ENCODE measurements around the gene MTA1. TPM values are rescaled to one million over a fixed set of nuclear protein-coding genes. Genes with fewer than 3 reads are reported as not detected.

Gene MTA1
- total and polyA plus RNA-seq, 12 donors, result 11.8 to 270 (median 59.5) TPM

DNA sequence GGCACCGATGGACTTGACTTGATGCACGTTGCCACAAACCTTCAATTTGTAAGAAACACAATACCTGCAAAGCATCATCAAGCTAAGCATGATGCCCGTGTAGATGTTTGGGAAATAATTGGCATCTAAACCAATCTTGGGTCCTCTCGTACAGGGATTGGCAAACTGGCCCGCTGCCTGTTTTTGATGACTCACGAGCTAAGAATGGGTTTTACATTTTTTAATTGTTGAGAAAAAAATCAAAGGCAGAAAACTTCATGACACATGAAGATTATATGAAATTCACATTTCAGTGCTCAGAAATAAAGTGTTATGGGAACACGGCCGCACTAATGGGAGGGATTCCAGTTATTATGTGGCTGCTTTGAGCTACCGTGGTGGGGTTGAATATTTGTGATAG, 10.9 kb downstream of the MTA1 start:
- H3K9me3 ChIP-seq (replicated peaks in 1 of 3), result no peaks in the 10 kb centered on the region
- TF ChIP-seq CTCF (IDR thresholded peaks at IDR 0.05), result no peak
- TF ChIP-seq POLR2A (IDR thresholded peaks at IDR 0.05), result no peak
- peak overlapping the region in 3 of 5 donors; percentile 11 to 63 (median 34) for H3K27ac ChIP-seq
- intact Hi-C loops (cut with DNase I), result no loop called here
- H3K4me1 ChIP-seq (replicated peaks in 1 of 2), result peaks cover 0 to 13% of the 10 kb centered on the region in 2 donors
- no peak overlapping the region for H3K4me3 ChIP-seq
- H3K36me3 ChIP-seq (replicated peaks in 1 of 2), result no peaks in the 10 kb centered on the region
- WGBS, 4 donors, result 44 to 55% (median 51%) methylated on average over 9 of the region's 9 CpGs
- DNase-seq, result peak; percentile 63 to 90 (median 85)
- H3K27me3 ChIP-seq, result no peaks in the 10 kb centered on the region

- no peak for DNase-seq
- peaks cover 0 to 13% of the 10 kb centered on the region in 2 donors for H3K4me1 ChIP-seq (replicated peaks in 1 of 2)
- 92 to 100% (median 97%) methylated on average over 1 of the region's 1 CpG for WGBS, 4 donors
- H3K4me3 ChIP-seq, result no peak overlapping the region
- no peak for TF ChIP-seq CTCF (IDR thresholded peaks at IDR 0.05)
- no peak for TF ChIP-seq POLR2A (IDR thresholded peaks at IDR 0.05)
- peak overlapping the region in 2 of 5 donors; percentile 11 to 63 for H3K27ac ChIP-seq
- no peaks in the 10 kb centered on the region for H3K27me3 ChIP-seq
- H3K36me3 ChIP-seq (replicated peaks in 1 of 2), result no peaks in the 10 kb centered on the region
- H3K9me3 ChIP-seq (replicated peaks in 1 of 3), result no peaks in the 10 kb centered on the region
- intact Hi-C loops (cut with DNase I), result no loop called here
These were observed 11.6 kb downstream of the MTA1 start for GRCh38 chr14:105431256-105431655.

DNA sequence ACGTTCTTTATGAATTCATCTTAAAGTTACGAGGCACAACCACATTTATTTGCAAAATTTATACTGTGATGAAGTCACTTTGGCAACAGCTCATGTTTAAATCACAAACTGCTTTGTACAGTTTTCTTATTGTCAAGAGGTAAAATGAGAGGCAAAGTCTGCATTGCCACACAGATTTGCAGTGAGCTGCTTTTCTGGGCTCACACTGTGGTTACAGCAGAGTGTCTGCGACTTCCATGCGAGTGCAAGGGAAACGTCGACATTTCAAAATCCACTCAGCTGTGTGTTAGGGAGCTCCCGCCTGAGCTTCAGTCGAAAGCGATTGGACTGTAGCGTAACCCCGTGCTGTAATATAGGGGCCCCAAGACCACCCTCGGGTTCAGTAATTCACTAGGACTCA, 13.0 kb downstream of the MTA1 start:
- Histone ChIP-seq H3K4me1 (replicated peaks in 1 of 2) (peaks cover 0 to 13% of the 10 kb centered on the region in 2 donors), H3K27me3 (no peaks in the 10 kb centered on the region), H3K36me3 (replicated peaks in 1 of 2) (no peaks in the 10 kb centered on the region), H3K9me3 (replicated peaks in 1 of 3) (no peaks in the 10 kb centered on the region), H3K4me3 (no peak overlapping the region), H3K27ac (no peak overlapping the region)
- no peak for DNase-seq
- 90 to 96% (median 94%) methylated on average over 12 of the region's 12 CpGs for WGBS, 4 donors
- intact Hi-C loops (cut with DNase I), result no loop called here
- no peak for TF ChIP-seq CTCF (IDR thresholded peaks at IDR 0.05)
- no peak for TF ChIP-seq POLR2A (IDR thresholded peaks at IDR 0.05)

DNA sequence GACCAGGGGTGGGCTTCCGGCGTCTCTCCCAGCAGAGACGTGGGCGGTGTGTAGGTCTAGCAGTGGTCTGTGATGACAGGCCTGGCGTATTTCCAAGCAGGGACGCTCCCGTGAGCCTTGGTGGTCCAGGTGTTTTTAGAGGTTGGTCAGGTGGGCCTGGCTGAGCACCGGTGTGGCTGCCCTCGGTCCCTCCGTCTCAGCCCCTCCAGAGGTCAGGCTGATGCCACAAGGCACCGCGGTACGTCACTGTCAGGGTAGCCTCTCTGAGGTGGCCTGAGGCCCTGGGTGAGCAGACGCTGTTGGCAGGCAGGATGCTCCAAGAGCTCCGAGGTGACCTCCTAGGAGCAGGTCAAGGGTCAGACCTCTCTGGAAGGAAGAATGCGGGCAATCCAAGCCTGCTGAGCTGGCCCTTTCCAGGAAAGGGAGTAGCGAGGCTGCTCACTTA, 13.6 kb downstream of the MTA1 start:
- 82 to 86% (median 83%) methylated on average over 7 to 17 of the region's 17 CpGs for WGBS, 4 donors
- Histone ChIP-seq H3K4me3 (no peak overlapping the region), H3K27me3 (no peaks in the 10 kb centered on the region), H3K36me3 (replicated peaks in 1 of 2) (no peaks in the 10 kb centered on the region), H3K4me1 (replicated peaks in 1 of 2) (peaks cover 0 to 13% of the 10 kb centered on the region in 2 donors), H3K27ac (no peak overlapping the region), H3K9me3 (replicated peaks in 1 of 3) (no peaks in the 10 kb centered on the region)
- TF ChIP-seq POLR2A (IDR thresholded peaks at IDR 0.05) (no peak), CTCF (IDR thresholded peaks at IDR 0.05) (no peak)
- intact Hi-C loops (cut with DNase I), result no loop called here
- no peak for DNase-seq

All from adrenal gland (tissue), 12 donors.